NCI-H1436 treated with DMSO at 0.1 percent for 48 hours (cell line): ENCODE measurements around the gene HLA-A.

Experiments used
- DNase-seq: peaks from one replicate; lab custom pipeline; 2025; lab: John Stamatoyannopoulos, UW

HLA-A gene

GRCh38 chr6:29935273-29935955 is 6.9 kb upstream of the HLA-A start:
- DNase-seq: no peak

- DNase-seq: no peak
Measured at GRCh38 chr6:29938746-29939508, 3.4 kb upstream of the HLA-A start.

GRCh38 chr6:29941016-29941415 is 1.3 kb upstream of the HLA-A start:
- DNase-seq: no peak

- no peak for DNase-seq
Measured at GRCh38 chr6:29941471-29941870, 861 bp upstream of the HLA-A start.

- no peak for DNase-seq
Measured at GRCh38 chr6:29941916-29942274, 437 bp upstream of the HLA-A start.

GRCh38 chr6:29943053-29943966 is 978 bp downstream of the HLA-A start:
- DNase-seq: no peak

- no peak for DNase-seq
Measured at GRCh38 chr6:29945281-29945820, 3.0 kb downstream of the HLA-A start.

GRCh38 chr6:29946223-29947076 is 4.1 kb downstream of the HLA-A start:
- DNase-seq: no peak

GRCh38 chr6:29947077-29947980 is 5.0 kb downstream of the HLA-A start:
- DNase-seq: no peak

- DNase-seq: no peak
Measured at GRCh38 chr6:29948277-29948676, 5.9 kb downstream of the HLA-A start.

GRCh38 chr6:29949934-29950333 is 7.6 kb downstream of the HLA-A start:
- no peak for DNase-seq

- no peak for DNase-seq
Measured at GRCh38 chr6:29951882-29952281, 9.6 kb downstream of the HLA-A start.

- DNase-seq: no peak
Measured at GRCh38 chr6:29953001-29953441, 10.7 kb downstream of the HLA-A start.

GRCh38 chr6:29953686-29954085 is 11.4 kb downstream of the HLA-A start:
- no peak for DNase-seq

- no peak for DNase-seq
Measured at GRCh38 chr6:29954272-29954671, 11.9 kb downstream of the HLA-A start.

- no peak for DNase-seq
Measured at GRCh38 chr6:29955783-29956182, 13.5 kb downstream of the HLA-A start.

GRCh38 chr6:29956518-29956917 is 14.2 kb downstream of the HLA-A start:
- DNase-seq: no peak

- DNase-seq: no peak
Measured at GRCh38 chr6:29958046-29958445, 15.7 kb downstream of the HLA-A start.

GRCh38 chr6:29958921-29959320 is 16.6 kb downstream of the HLA-A start:
- no peak for DNase-seq

GRCh38 chr6:29959467-29959866 is 17.1 kb downstream of the HLA-A start:
- DNase-seq: no peak
